Measurements from ENCODE around the gene ADAMTS18. TPM values are rescaled to one million over a fixed set of nuclear protein-coding genes. Genes with fewer than 3 reads are reported as not detected.

ADAMTS18 gene
- total and polyA plus RNA-seq, 4 donors = under 0.01 to 0.17 TPM; not detected in 2

- WGBS = 81% methylated on average over 2 of the region's 2 CpGs
- Histone ChIP-seq H3K27me3 (ENCODE audit: control insufficient read depth in 4 of 4, insufficient read depth in 4 of 4, low read length in 3 of 4) (no peaks in the 10 kb centered on the region), H3K27ac (ENCODE audit: low read depth in 1 of 2, low read length in 2 of 2) (no peak overlapping the region)
Measured at GRCh38 chr16:77394699-77395098, 40.1 kb downstream of the ADAMTS18 start.

More at GRCh38 chr16:77394699-77395098, 40.1 kb downstream of the ADAMTS18 start:
- Histone ChIP-seq H3K9me3 (ENCODE audit: control insufficient read depth in 4 of 4, low read length in 3 of 4) (no peaks in the 10 kb centered on the region), H3K36me3 (ENCODE audit: control insufficient read depth in 4 of 4, insufficient read depth in 3 of 4, low read depth in 1 of 4, low read length in 3 of 4) (no peaks in the 10 kb centered on the region), H3K4me1 (ENCODE audit: control insufficient read depth in 4 of 4, insufficient read depth in 4 of 4, low read length in 3 of 4) (no peaks in the 10 kb centered on the region), H3K4me3 (ENCODE audit: low read depth in 1 of 3, low read length in 3 of 3) (no peak overlapping the region), H3K9ac (ENCODE audit: low read depth in 1 of 2, low read length in 2 of 2) (no peak overlapping the region)
- DNase-seq (ENCODE audit: low spot score) = no peak
- no peak for TF ChIP-seq ZBTB33 (IDR thresholded peaks at IDR 0.05)
- no peak for TF ChIP-seq REST (IDR thresholded peaks at IDR 0.05)
- TF ChIP-seq HNF4A (conservative IDR thresholded peaks at IDR 0.05) = no peak
- TF ChIP-seq MAX (IDR thresholded peaks at IDR 0.05) = no peak
- no peak for TF ChIP-seq SP1 (IDR thresholded peaks at IDR 0.05)
- no peak for TF ChIP-seq RAD21 (IDR thresholded peaks at IDR 0.05)
- TF ChIP-seq TAF1 (conservative IDR thresholded peaks at IDR 0.05) = no peak
- TF ChIP-seq HNF4G (IDR thresholded peaks at IDR 0.05) = no peak
- TF ChIP-seq JUND (IDR thresholded peaks at IDR 0.05) = no peak
- no peak for TF ChIP-seq FOXA1 (IDR thresholded peaks at IDR 0.05)
- TF ChIP-seq NR2F2 (IDR thresholded peaks at IDR 0.05) = no peak
- TF ChIP-seq, protein P1, sequence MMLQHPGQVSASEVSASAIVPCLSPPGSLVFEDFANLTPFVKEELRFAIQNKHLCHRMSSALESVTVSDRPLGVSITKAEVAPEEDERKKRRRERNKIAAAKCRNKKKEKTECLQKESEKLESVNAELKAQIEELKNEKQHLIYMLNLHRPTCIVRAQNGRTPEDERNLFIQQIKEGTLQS (IDR thresholded peaks at IDR 0.05) = no peak
- TF ChIP-seq EGR1 (IDR thresholded peaks at IDR 0.05; ENCODE audit: low read depth in 2 of 2) = no peak
- TF ChIP-seq FOXA2 (IDR thresholded peaks at IDR 0.05) = no peak
- TF ChIP-seq YY1 (IDR thresholded peaks at IDR 0.05) = no peak
- no peak for TF ChIP-seq CTCF (IDR thresholded peaks at IDR 0.05; ENCODE audit: low read depth, low read length, missing input control)
- no peak for TF ChIP-seq GABPA (IDR thresholded peaks at IDR 0.05 in 1 of 2, conservative IDR thresholded peaks at IDR 0.05 in 1 of 2)
- no peak for TF ChIP-seq RXRA (IDR thresholded peaks at IDR 0.05)

Measured in liver (tissue), 9 donors.